HG03354 (cell line): Measurements from ENCODE around the gene HELZ.
"Not testable (repeated sequence)": the region's sequence is repeated elsewhere in the genome, so short reads cannot be mapped to it uniquely, and the experiment has no call there.

Experiments used
- ATAC-seq: cut with Tn5 transposase; IDR thresholded peaks from one replicate; pipeline ENCODE4 v1.9.1; 2021; ENCODE audit warnings: mild to moderate bottlenecking; ENCODE audit not compliant: unreplicated experiment, poor library complexity, severe bottlenecking

HELZ gene

GRCh38 chr17:67157732-67158639 is 87.0 kb downstream of the HELZ start:
- no peak for ATAC-seq

- no peak for ATAC-seq
These were observed 88.5 kb downstream of the HELZ start for GRCh38 chr17:67156269-67157199.

- ATAC-seq, result no peak
These were observed 92.2 kb downstream of the HELZ start for GRCh38 chr17:67152824-67153223.

- ATAC-seq, result no peak
These were observed 93.3 kb downstream of the HELZ start for GRCh38 chr17:67151717-67152116.

GRCh38 chr17:67150826-67151225 is 94.2 kb downstream of the HELZ start:
- no peak for ATAC-seq

GRCh38 chr17:67148352-67148751 is 96.6 kb downstream of the HELZ start:
- ATAC-seq, result no peak

GRCh38 chr17:67145183-67145805 is 99.7 kb downstream of the HELZ start:
- no peak for ATAC-seq

GRCh38 chr17:67143318-67143717 is 101.7 kb downstream of the HELZ start:
- ATAC-seq, result no peak

GRCh38 chr17:67142030-67142429 is 103.0 kb downstream of the HELZ start:
- not testable (repeated sequence) for ATAC-seq

- no peak for ATAC-seq
These were observed 105.0 kb downstream of the HELZ start for GRCh38 chr17:67139784-67140665.

- no peak for ATAC-seq
These were observed 105.7 kb downstream of the HELZ start for GRCh38 chr17:67139289-67139688.

GRCh38 chr17:67138392-67138791 is 106.6 kb downstream of the HELZ start:
- ATAC-seq, result no peak

GRCh38 chr17:67137860-67138259 is 107.1 kb downstream of the HELZ start:
- ATAC-seq, result no peak

GRCh38 chr17:67137026-67137370 is 108.0 kb downstream of the HELZ start:
- no peak for ATAC-seq

- no peak for ATAC-seq
These were observed 108.6 kb downstream of the HELZ start for GRCh38 chr17:67136191-67137025.

GRCh38 chr17:67133161-67133560 is 111.8 kb downstream of the HELZ start:
- no peak for ATAC-seq

GRCh38 chr17:67132366-67132765 is 112.6 kb downstream of the HELZ start:
- ATAC-seq, result no peak

GRCh38 chr17:67130768-67131167 is 114.2 kb downstream of the HELZ start:
- ATAC-seq, result no peak
